Loucy (cell line): ENCODE measurements around the gene PRSS23.

Experiments
- H2AFZ ChIP-seq: fragments of 200-600 bp; sonication (generic); 2 replicates; pipeline ENCODE4 v1.6.0; 2016; ENCODE audit warnings: antibody characterized with exemption, mild to moderate bottlenecking, low read length, moderate library complexity
- H3F3A ChIP-seq: fragments of 200-600 bp; 2 replicates; pipeline ENCODE4 v1.6.0; 2016; ENCODE audit warnings: antibody characterized with exemption, low read depth, mild to moderate bottlenecking
- H3K27me3 ChIP-seq: fragments of 200-600 bp; sonication (generic); 2 replicates; pipeline ENCODE4 v1.6.1; 2014; ENCODE audit warnings: low read length, mild to moderate bottlenecking; ENCODE audit not compliant: insufficient read depth, poor library complexity, severe bottlenecking
- H3K36me3 ChIP-seq: fragments of 200-600 bp; sonication (generic); 2 replicates; pipeline ENCODE4 v1.6.1; 2016; ENCODE audit warnings: low read length; ENCODE audit not compliant: insufficient read depth
- H3K4me1 ChIP-seq: fragments of 200-600 bp; sonication (generic); 2 replicates; pipeline ENCODE4 v1.5.1; 2014; ENCODE audit warnings: low read length, mild to moderate bottlenecking; ENCODE audit not compliant: insufficient read depth, poor library complexity, severe bottlenecking
- H3K4me2 ChIP-seq: fragments of 200-600 bp; sonication (generic); 2 replicates; pipeline ENCODE4 v1.6.0; 2014; ENCODE audit warnings: antibody characterized with exemption, low read length, low read depth, mild to moderate bottlenecking; ENCODE audit not compliant: poor library complexity, severe bottlenecking
- H3K4me3 ChIP-seq: fragments of 200-600 bp; sonication (generic); 2 replicates; pipeline ENCODE4 v1.5.1; 2014; ENCODE audit warnings: low read length, mild to moderate bottlenecking, mixed read lengths; ENCODE audit not compliant: poor library complexity, severe bottlenecking
- H3K79me2 ChIP-seq: fragments of 200-600 bp; sonication (generic); 2 replicates; pipeline ENCODE4 v1.6.1; 2014; ENCODE audit warnings: low read length; ENCODE audit not compliant: insufficient read depth
- H3K9ac ChIP-seq: fragments of 200-600 bp; sonication (generic); 2 replicates; pipeline ENCODE4 v1.6.0; 2014; ENCODE audit warnings: mild to moderate bottlenecking, low read depth, low read length, moderate library complexity; ENCODE audit not compliant: poor library complexity, severe bottlenecking
- H3K9me2 ChIP-seq: fragments of 200-600 bp; sonication (generic); replicated peaks from 2 replicates; pipeline ENCODE4 v1.6.1; 2016; ENCODE audit warnings: low read depth, low read length, mixed read lengths
- H3K9me3 ChIP-seq: fragments of 200-600 bp; sonication (generic); 2 replicates; pipeline ENCODE4 v1.6.1; 2014; ENCODE audit warnings: mild to moderate bottlenecking, antibody characterized with exemption, low read length, low read depth; ENCODE audit not compliant: insufficient read depth
- H4K20me1 ChIP-seq: fragments of 200-600 bp; sonication (generic); 2 replicates; pipeline ENCODE4 v1.6.0; 2014; ENCODE audit warnings: antibody characterized with exemption, low read length, mild to moderate bottlenecking; ENCODE audit not compliant: insufficient read depth, poor library complexity, severe bottlenecking
- CTCF ChIP-seq: fragments of 200-600 bp; sonication (generic); conservative IDR thresholded peaks from 2 replicates; pipeline ENCODE4 v1.5.1; 2014; ENCODE audit warnings: mild to moderate bottlenecking, antibody characterized with exemption, low read length
- EZH2phosphoT487 ChIP-seq: fragments of 200-600 bp; IDR thresholded peaks from 2 replicates; pipeline ENCODE4 v1.6.1; 2018; ENCODE audit warnings: antibody characterized with exemption, mild to moderate bottlenecking, moderate library complexity, borderline replicate concordance

Gene PRSS23

GRCh38 chr11:86790867-86791849 lies 9.2 kb upstream of the PRSS23 start:
- Histone ChIP-seq H3K9ac (no peak overlapping the region), H3K4me1 (no peaks in the 10 kb centered on the region), H3K27me3 (no peaks in the 10 kb centered on the region)

GRCh38 chr11:86792150-86792549 lies 8.2 kb upstream of the PRSS23 start:
- no peaks in the 10 kb centered on the region for H3K9me2 ChIP-seq
- H3K9ac ChIP-seq = no peak overlapping the region
- no peaks in the 10 kb centered on the region for H3F3A ChIP-seq
- H3K4me1 ChIP-seq = no peaks in the 10 kb centered on the region
- H3K36me3 ChIP-seq = no peaks in the 10 kb centered on the region
- H2AFZ ChIP-seq = no peak overlapping the region
- no peaks in the 10 kb centered on the region for H3K27me3 ChIP-seq
- H3K9me3 ChIP-seq = no peaks in the 10 kb centered on the region
- no peaks in the 10 kb centered on the region for H4K20me1 ChIP-seq
- H3K4me3 ChIP-seq = no peak overlapping the region
- H3K79me2 ChIP-seq = no peaks in the 10 kb centered on the region
- H3K4me2 ChIP-seq = no peak overlapping the region
- TF ChIP-seq EZH2phosphoT487 = no peak

More at GRCh38 chr11:86790867-86791849, 9.2 kb upstream of the PRSS23 start:
- H3K9me2 ChIP-seq = no peaks in the 10 kb centered on the region
- H3K79me2 ChIP-seq = no peaks in the 10 kb centered on the region
- no peaks in the 10 kb centered on the region for H4K20me1 ChIP-seq
- H3F3A ChIP-seq = no peaks in the 10 kb centered on the region
- no peak overlapping the region for H3K4me3 ChIP-seq
- no peak for TF ChIP-seq CTCF
- no peak for TF ChIP-seq EZH2phosphoT487
- no peak overlapping the region for H3K4me2 ChIP-seq
- H3K9me3 ChIP-seq = no peaks in the 10 kb centered on the region
- H2AFZ ChIP-seq = no peak overlapping the region
- no peaks in the 10 kb centered on the region for H3K36me3 ChIP-seq

- H3K36me3 ChIP-seq = no peaks in the 10 kb centered on the region
- H3K27me3 ChIP-seq = no peaks in the 10 kb centered on the region
- H3K4me3 ChIP-seq = no peak overlapping the region
- no peaks in the 10 kb centered on the region for H3K4me1 ChIP-seq
- no peak overlapping the region for H3K9ac ChIP-seq
- no peaks in the 10 kb centered on the region for H3K9me2 ChIP-seq
- no peak for TF ChIP-seq EZH2phosphoT487
- TF ChIP-seq CTCF = no peak
- no peak overlapping the region for H2AFZ ChIP-seq
- H4K20me1 ChIP-seq = no peaks in the 10 kb centered on the region
- H3K4me2 ChIP-seq = no peak overlapping the region
- H3K79me2 ChIP-seq = no peaks in the 10 kb centered on the region
- no peaks in the 10 kb centered on the region for H3F3A ChIP-seq
- no peaks in the 10 kb centered on the region for H3K9me3 ChIP-seq
Measured at GRCh38 chr11:86793307-86793706, 7.0 kb upstream of the PRSS23 start.
